Measurements from ENCODE around the gene GDAP1L1.

GRCh38 chr20:44268802-44269201 lies 21.7 kb downstream of the GDAP1L1 start:
- TF ChIP-seq CTCF (IDR thresholded peaks at IDR 0.05; ENCODE audit: poor library complexity, severe bottlenecking) (no peak), TAF1 (IDR thresholded peaks at IDR 0.05; ENCODE audit: low read depth) (no peak), EP300 (conservative IDR thresholded peaks at IDR 0.05; ENCODE audit: poor library complexity, severe bottlenecking) (no peak), SMC3 (conservative IDR thresholded peaks at IDR 0.05; ENCODE audit: poor library complexity) (no peak), RAD21 (conservative IDR thresholded peaks at IDR 0.05) (no peak), EZH2 (IDR thresholded peaks at IDR 0.05; ENCODE audit: borderline replicate concordance, insufficient read depth, low read length, poor library complexity, severe bottlenecking) (no peak), REST (IDR thresholded peaks at IDR 0.05; ENCODE audit: borderline replicate concordance) (no peak)

Data from neural cell (in vitro differentiated cells).